Astrocyte of the cerebellum (primary cell): Measurements from ENCODE around the gene MUC13.

Experiments used
- DNase-seq: peaks from one replicate; pipeline ENCODE4 v3.0.0-alpha.2; 2011; ENCODE audit warnings: low read depth
- H3K4me3 ChIP-seq: 2 replicates; pipeline ENCODE4 v1.5.1; 2011; ENCODE audit warnings: mild to moderate bottlenecking, low read depth, low read length, moderate library complexity
- CTCF ChIP-seq: IDR thresholded peaks from 2 replicates; pipeline ENCODE4 v1.5.1; 2012; ENCODE audit warnings: low read length, low read depth, moderate library complexity, mild to moderate bottlenecking; ENCODE audit errors: missing control alignments
- in situ Hi-C: cut with HindIII; loops from 2 replicates; pipeline ENCODE4 v1.10.0; 2017; ENCODE audit warnings: low sequenced_read_pairs

MUC13 gene

GRCh38 chr3:124972457-124972856 lies 37.9 kb upstream of the MUC13 start:
- in situ Hi-C loops: no loop called here
- H3K4me3 ChIP-seq: no peak overlapping the region
- DNase-seq: no peak
- no peak for TF ChIP-seq CTCF

- no peak for DNase-seq
- no peak for TF ChIP-seq CTCF
- in situ Hi-C loops: no loop called here
- no peak overlapping the region for H3K4me3 ChIP-seq
Observed at GRCh38 chr3:124969963-124970722, 35.6 kb upstream of the MUC13 start.

- TF ChIP-seq CTCF: no peak
- in situ Hi-C loops: no loop called here
Observed at GRCh38 chr3:124969190-124969589, 34.6 kb upstream of the MUC13 start.

GRCh38 chr3:124967964-124968363 lies 33.4 kb upstream of the MUC13 start:
- in situ Hi-C loops: no loop called here

More at GRCh38 chr3:124969190-124969589, 34.6 kb upstream of the MUC13 start:
- no peak for DNase-seq
- no peak overlapping the region for H3K4me3 ChIP-seq

GRCh38 chr3:124966521-124967445 lies 32.2 kb upstream of the MUC13 start:
- no peak for DNase-seq
- no peak overlapping the region for H3K4me3 ChIP-seq
- in situ Hi-C loops: no loop called here
- TF ChIP-seq CTCF: no peak

More at GRCh38 chr3:124967964-124968363, 33.4 kb upstream of the MUC13 start:
- H3K4me3 ChIP-seq: no peak overlapping the region
- no peak for TF ChIP-seq CTCF
- DNase-seq: no peak

GRCh38 chr3:124965413-124965812 lies 30.9 kb upstream of the MUC13 start:
- DNase-seq: no peak
- H3K4me3 ChIP-seq: no peak overlapping the region
- in situ Hi-C loops: no loop called here
- TF ChIP-seq CTCF: no peak
